Measurements from ENCODE around the gene AURKAIP1. TPM values are rescaled to one million over a fixed set of nuclear protein-coding genes. Genes with fewer than 3 reads are reported as not detected.
A peak's percentile ranks its signal among the peaks of the same experiment; 100 is the strongest.

AURKAIP1 gene
- total RNA-seq, 1 experiment from 2014 or later: 318 TPM

DNA sequence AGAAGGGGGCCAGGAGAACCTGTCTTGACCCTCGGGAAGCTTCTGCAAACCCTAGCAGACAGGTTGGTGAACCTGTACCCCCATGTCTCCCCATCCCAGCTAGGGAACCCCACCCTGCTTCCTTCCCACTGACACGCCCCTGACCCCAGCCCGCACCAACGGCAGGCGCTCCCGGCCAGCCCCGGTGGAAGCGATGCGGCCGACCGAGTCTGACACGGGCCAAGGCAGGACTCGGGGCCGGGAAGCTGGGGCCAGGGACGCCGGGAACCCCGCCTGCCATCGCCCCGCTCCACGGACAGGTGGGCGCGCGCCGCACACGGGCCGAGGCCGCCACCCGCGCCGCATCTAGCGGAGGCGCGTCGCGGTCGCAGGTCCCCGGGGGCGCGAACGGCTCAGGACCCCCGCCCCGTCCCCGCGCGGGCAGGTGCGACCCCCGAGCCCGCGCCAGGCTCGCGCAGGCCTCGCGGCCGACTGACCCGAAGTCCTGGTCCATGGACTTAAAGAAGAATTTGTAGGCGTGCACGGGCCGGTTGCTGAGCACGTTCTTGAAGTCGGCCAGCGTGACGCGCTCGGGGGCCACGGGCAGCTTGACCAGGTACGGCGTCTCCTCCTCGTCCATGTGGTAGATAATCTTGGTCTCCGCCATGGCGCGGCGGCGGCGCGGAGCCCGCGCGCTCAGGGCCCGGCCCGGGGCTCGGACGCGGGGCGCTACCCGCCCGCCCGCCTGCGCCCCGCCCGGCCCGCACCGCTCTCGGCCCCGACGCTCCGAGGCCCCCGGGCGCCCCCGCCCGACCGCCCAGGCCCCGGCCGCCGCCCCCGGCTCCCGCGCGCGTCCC, 26.4 kb downstream of the AURKAIP1 start:
- no peak for DNase-seq (ENCODE audit: low read depth)

DNA sequence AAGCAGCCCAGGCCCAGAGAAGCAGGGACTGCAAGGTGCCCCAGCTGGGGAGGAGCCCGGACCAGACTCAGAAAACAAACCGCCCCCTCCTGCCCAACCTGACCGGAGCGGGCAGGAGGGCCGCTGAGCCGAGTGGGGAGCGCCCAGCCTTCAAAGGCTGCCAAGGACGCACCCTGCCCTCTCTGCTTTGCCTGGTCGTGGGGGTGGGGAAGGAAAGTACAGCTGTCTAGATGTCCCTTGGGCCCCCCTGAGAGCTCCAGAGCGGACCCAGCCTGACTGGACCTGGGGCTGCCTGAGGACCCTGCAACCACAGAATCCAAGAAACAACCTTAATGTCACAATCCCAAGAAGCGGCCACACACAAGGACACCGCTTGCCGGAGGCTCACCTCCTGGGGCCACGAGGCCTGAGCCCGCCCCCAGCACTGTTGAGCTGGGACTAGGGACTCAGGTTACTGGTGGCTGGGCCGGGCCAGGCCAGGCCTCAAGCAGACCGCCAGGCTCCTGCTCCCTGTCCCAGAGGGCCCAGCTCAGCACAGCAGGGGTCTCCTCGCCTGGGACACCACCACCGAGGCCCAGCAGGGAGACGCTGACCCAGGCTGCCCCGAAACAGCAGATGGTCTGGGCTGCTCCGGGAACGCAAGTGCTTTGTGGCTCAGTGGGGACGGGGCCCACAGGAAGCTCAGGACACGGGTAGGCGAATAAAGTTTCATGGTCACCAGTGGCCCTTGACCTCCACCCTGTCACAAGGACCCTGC, 27.2 kb downstream of the AURKAIP1 start:
- peak; percentile 55 for DNase-seq (ENCODE audit: low read depth)

DNA sequence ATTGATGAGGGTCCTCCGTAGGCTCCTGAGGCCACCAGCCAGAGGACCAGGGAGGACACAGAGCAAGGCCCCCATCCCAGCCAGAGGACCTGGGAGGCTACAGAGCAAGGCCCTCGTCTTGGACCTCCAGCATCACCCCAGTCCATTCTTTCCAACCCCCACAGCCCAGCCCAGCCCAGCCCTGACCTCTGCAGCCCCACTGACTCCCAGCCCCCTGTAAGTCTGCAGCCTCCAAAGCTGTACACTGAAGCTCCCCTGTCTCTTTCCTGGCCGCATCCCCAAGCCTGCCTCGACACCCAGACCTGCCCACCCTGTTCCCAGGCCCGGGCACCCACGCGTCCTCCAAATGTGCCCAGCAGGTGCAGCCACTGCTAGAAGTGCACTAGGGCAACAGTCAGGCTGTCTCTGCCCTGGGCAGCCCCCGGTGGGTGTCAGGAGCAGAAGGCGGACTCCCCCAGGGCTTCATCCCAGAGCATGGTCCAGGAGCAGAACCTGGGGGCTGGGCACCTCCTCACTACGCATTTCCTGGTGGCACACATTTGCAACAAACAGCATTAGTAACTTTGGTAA, 27.9 kb downstream of the AURKAIP1 start:
- DNase-seq (ENCODE audit: low read depth): no peak

GRCh38 chr1:1346501-1346890, 28.5 kb downstream of the AURKAIP1 start:
- DNase-seq (ENCODE audit: low read depth): no peak

DNA sequence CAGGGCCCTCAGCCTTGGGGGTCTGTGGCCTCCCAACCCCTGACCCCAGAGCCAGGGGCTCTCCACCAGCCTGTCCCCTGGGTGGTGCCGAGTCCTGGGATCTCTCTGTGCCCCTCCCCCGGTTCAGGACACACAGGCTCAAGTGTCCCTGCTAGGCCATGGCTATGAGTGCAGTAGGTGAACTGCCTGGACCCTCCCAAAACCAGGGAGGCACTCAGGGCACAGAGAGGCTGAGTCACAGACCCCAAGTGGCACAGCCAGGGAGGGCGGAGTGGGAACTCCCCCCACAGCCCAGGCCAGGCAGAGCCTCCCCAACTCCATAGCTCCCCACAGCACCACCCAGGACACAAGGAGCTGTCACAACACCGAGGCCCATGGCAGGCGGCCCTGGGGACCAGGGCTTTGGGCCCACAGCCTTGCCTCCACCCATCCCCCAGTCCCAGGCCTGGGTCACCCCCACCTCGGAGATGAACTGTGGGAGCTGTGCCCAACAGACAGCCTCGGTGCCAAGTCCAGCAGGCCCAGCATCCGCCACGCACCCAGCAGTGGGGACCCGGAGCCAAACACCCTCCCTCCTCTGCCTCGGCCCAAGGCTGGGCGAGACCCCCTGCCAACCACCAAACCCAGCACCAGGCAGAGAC, 29.0 kb downstream of the AURKAIP1 start:
- DNase-seq (ENCODE audit: low read depth): no peak

GRCh38 chr1:1345384-1345783, 29.6 kb downstream of the AURKAIP1 start:
- no peak for DNase-seq (ENCODE audit: low read depth)

DNA sequence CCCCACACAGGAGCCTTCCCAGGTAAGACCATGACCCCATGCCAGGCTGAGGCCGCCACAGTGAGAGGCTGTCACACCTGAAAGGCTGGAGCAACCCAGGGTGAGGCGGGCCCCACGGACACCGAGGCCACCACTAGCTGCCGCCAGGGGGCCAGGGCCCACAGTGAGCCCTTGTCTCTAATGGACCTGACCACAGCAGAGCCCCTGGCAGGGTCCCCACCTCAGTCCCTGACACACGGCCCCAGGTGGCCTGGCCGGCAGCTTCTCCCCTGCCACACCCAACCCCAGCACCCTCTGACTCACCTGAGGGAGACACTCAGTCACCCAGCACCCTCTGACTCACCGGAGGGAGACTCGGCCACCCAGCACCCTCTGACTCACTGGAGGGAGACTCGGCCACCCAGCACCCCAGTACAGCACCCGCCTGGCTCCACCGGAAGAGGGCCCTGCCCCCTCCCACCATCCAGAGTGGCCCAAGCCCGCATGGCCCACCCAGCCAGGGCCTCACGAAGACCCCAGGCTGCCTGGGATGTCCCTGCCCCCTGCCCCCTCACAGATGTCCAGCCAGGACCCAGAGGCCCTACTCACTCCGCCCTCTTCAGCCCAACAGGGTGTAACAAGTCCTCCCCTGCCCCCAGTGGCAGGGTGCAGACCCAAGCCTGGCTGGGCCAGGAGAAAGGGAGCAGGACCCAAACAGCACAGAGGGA, 30.2 kb downstream of the AURKAIP1 start:
- peak; percentile 94 for DNase-seq (ENCODE audit: low read depth)

GRCh38 chr1:1343811-1344421, 31.1 kb downstream of the AURKAIP1 start:
- no peak for DNase-seq (ENCODE audit: low read depth)

DNA sequence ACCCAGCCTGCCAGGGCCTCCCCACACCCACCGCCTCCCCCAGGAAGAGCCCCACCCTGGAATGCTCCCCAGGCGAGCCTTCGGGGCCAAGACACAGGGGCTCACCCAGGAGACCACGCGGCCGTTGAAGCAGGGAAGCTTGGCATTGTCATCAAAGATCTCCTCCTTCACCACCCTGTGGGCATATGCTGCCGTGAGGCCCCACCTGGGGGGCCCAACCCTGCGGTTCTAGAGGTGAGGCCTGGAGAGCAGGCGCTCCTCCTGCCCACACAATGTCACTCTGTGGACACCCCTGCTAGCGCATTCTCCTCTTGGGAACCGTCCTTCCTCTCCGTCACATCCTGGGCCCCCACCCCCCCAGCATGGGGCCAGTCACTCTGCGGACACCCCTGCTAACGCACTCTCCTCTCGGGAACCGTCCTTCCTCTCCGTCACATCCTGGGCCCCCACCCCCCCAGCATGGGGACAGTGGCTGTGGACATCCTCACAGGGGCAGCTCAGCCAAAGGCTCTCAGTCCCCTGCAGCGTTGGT, 32.4 kb downstream of the AURKAIP1 start:
- no peak for DNase-seq (ENCODE audit: low read depth)

- no peak for DNase-seq (ENCODE audit: low read depth)
These were observed 32.9 kb downstream of the AURKAIP1 start for GRCh38 chr1:1342061-1342562.

GRCh38 chr1:1341549-1342021, 33.4 kb downstream of the AURKAIP1 start:
- no peak for DNase-seq (ENCODE audit: low read depth)

DNA sequence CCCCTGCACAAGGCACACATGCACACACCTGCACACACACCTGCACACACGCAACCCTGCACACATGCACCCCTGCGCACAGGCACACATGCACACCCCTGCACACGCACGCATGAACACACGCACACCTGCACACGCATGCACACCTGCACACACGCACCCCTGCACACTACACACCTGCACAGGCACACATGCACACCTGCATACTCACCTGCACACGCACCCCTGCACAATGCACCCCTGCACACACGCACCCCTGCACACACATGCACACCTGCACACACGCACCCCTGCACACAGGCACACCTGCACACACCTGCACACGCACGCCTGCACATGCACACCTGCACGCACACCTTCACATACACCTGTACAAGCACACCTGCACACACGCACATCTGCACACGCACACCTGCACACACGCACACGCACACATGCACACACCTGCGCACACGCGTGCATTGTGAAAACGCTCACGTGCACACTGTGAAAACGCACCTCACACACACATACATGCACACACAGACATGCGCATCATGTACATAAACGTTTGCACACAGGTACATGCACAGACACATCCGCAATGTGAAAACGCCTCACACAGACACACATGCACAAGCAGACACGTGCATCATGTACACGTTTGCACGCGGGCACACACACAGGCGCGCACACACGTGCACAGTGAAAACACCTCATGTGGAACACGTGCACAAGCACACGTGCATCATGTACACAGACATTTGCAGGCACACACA, 34.0 kb downstream of the AURKAIP1 start:
- no peak for DNase-seq (ENCODE audit: low read depth)

- DNase-seq (ENCODE audit: low read depth): no peak
These were observed 34.8 kb downstream of the AURKAIP1 start for GRCh38 chr1:1340185-1340584.

- no peak for DNase-seq (ENCODE audit: low read depth)
These were observed 36.7 kb downstream of the AURKAIP1 start for GRCh38 chr1:1338278-1338677.

- no peak for DNase-seq (ENCODE audit: low read depth)
These were observed 37.2 kb downstream of the AURKAIP1 start for GRCh38 chr1:1337793-1338147.

DNA sequence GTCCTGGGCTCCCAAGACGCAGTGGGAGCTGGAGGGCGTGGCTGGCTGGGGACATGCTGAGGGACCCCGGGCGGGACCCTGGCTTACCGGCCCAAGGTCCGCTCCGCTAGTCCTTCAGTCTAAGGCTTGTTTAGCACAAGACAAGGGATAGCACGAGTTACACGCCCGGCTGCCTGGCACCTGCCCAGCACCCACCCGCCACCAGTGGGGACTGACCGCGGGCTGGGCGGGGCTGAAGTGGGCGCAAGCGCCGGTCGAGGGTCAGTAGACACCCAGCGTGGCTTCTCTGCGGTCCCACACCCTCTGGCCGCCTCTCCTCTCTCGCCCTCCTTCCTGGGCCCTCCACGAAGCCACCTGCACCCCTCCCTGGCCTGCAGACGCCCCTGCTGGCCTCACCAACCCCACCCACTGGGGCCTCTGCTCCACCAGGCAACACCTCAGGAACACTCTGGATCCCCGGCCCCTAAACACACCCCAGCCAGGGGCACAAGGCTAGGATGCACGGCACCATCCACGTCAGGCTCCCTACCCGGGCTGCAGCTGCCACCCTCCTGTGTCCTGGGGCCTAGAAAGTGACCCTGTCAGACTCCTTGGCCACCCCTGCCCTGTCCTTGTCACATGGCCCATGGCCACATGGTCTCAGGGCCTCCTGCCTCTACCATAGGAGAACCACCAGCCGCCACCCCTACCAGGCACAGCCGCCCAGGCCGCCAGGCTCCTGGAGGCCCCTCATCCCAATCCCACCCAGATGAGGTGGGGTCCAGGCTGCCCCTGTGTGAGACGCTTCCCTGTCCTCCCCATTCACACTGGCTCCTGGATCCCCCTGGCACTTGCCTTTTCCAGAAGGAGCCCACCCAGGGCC, 37.8 kb downstream of the AURKAIP1 start:
- no peak for DNase-seq (ENCODE audit: low read depth)

DNA sequence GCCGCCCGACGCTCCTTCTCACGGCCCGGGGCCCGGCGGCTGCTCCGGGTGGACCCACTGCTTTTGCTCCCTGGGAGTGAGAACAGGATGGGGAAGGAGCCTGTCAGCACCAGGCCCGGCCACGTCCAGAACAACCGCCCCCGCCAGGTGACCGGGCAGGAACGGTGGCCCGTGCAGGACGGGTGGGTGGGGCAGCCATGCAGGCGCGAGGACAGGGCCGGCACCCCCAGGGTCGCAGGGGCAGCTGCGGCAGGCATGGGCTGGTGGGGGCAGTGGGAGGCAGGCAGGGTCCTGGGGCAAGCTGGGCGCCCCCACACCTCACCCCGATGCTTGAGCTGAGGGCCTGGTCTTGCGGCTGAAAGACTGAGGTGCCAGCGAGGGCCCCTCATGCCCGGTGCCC, 38.6 kb downstream of the AURKAIP1 start:
- DNase-seq (ENCODE audit: low read depth): no peak

DNA sequence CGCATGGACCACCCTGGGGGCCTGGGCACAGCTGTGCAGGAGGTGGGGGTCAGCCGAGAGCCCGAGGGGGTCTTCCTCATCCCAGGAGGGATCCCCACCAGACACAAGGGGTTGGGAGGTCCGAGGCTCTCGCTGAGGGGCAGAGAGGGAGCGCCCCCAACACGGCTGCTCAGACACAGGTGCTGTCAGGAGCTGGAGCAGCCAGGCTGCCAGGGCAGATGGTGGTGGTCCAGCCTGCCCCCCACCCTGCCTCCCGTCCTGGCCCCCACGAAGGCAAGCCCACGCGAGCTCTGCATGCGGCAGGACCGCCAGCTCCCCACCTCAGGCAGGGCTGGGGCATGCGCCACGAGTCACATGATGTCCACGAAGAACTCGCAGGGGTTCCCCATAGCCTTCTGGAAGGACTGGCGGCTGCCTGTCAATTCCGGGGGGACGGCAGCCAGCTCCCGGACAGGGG, 39.2 kb downstream of the AURKAIP1 start:
- DNase-seq (ENCODE audit: low read depth): no peak
